Vagina (tissue), 2 donors: ENCODE data around the gene SLC7A14. TPM values are rescaled to one million over a fixed set of nuclear protein-coding genes. Genes with fewer than 3 reads are reported as not detected.

Experiments used
- DNase-seq, 2 donors: peaks; one replicate each; pipeline ENCODE4 v3.0.0-alpha.2; 2017; ENCODE audit errors: extremely low spot score in 2 of 2
- H3K27ac ChIP-seq: fragments of 200-600 bp; sonication (generic); one replicate; pipeline ENCODE4 v1.5.1; 2019
- H3K27me3 ChIP-seq: fragments of 200-600 bp; sonication (generic); one replicate; pipeline ENCODE4 v1.5.1; 2019
- H3K36me3 ChIP-seq, 2 donors: fragments of 200-600 bp; sonication (generic); one replicate each; pipeline ENCODE4 v1.5.1; 2017 to 2019
- H3K4me1 ChIP-seq: fragments of 200-600 bp; sonication (generic); one replicate; pipeline ENCODE4 v1.5.1; 2019
- H3K4me3 ChIP-seq, 2 donors: fragments of 200-600 bp; sonication (generic); 1 replicate in 1 of 2; 2 replicates in 1 of 2; pipeline ENCODE4 v1.5.1; 2016 to 2019
- H3K9me3 ChIP-seq: fragments of 200-600 bp; sonication (generic); one replicate; pipeline ENCODE4 v1.5.1; 2019
- CTCF ChIP-seq, 3 experiments: fragments of 450-650 bp in 2 of 3; fragments of 200-600 bp in 1 of 3; sonication (generic) in 1 of 3; IDR thresholded peaks; one replicate each; pipeline ENCODE4 v1.5.1; 2017 to 2019; ENCODE audit warnings: antibody characterized with exemption in 3 of 3, mild to moderate bottlenecking in 2 of 3, moderate library complexity in 2 of 3
- POLR2A ChIP-seq, 2 donors: fragments of 450-650 bp; IDR thresholded peaks; one replicate each; pipeline ENCODE4 v1.6.1; 2017; ENCODE audit warnings: antibody characterized with exemption in 2 of 2, mild to moderate bottlenecking in 2 of 2, moderate library complexity in 2 of 2
- POLR2AphosphoS5 ChIP-seq, 2 donors: sonication (generic); formaldehyde crosslinking; IDR thresholded peaks; one replicate each; pipeline ENCODE4 v1.9.0; 2017; ENCODE audit warnings: antibody characterized with exemption in 2 of 2, mild to moderate bottlenecking in 2 of 2, low read depth in 1 of 2; ENCODE audit not compliant: insufficient read depth in 1 of 2
- intact Hi-C: fragments of 100-400 bp; cut with DNase I; formaldehyde crosslinking; loops from one replicate; pipeline ENCODE4 v1.15.1; 2023
- total RNA-seq: library from RNA; depleted of rRNA; stranded (reverse); fragments of >200 nt; gene quantifications from one replicate; pipeline ENCODE4 v1.2.3, GENCODE V29; 2016

SLC7A14 gene
- total RNA-seq, 1 donor from 2014 or later: 1.2 TPM

- H3K4me3 ChIP-seq: no peak overlapping the region
- intact Hi-C loops: no loop called here
- H3K9me3 ChIP-seq: no peaks in the 10 kb centered on the region
- DNase-seq: no peak
- no peak overlapping the region for H3K27ac ChIP-seq
- H3K36me3 ChIP-seq: no peaks in the 10 kb centered on the region
- H3K4me1 ChIP-seq: no peaks in the 10 kb centered on the region
- TF ChIP-seq POLR2A (IDR thresholded peaks at IDR 0.05) (no peak), CTCF (IDR thresholded peaks at IDR 0.05) (no peak), POLR2AphosphoS5 (IDR thresholded peaks at IDR 0.05; ENCODE audit: insufficient read depth in 1 of 2, low read depth in 1 of 2) (no peak)
- H3K27me3 ChIP-seq: no peaks in the 10 kb centered on the region
Observed at GRCh38 chr3:170531054-170531453, 54.8 kb downstream of the SLC7A14 start.

GRCh38 chr3:170529912-170530311 lies 56.0 kb downstream of the SLC7A14 start:
- TF ChIP-seq POLR2AphosphoS5 (IDR thresholded peaks at IDR 0.05; ENCODE audit: insufficient read depth in 1 of 2, low read depth in 1 of 2) (no peak), POLR2A (IDR thresholded peaks at IDR 0.05) (no peak), CTCF (IDR thresholded peaks at IDR 0.05) (no peak)
- no peaks in the 10 kb centered on the region for H3K4me1 ChIP-seq
- no peak overlapping the region for H3K4me3 ChIP-seq
- intact Hi-C loops: no loop called here
- H3K9me3 ChIP-seq: no peaks in the 10 kb centered on the region
- H3K27ac ChIP-seq: no peak overlapping the region
- DNase-seq: no peak
- no peaks in the 10 kb centered on the region for H3K36me3 ChIP-seq
- H3K27me3 ChIP-seq: no peaks in the 10 kb centered on the region

GRCh38 chr3:170529346-170529745 lies 56.5 kb downstream of the SLC7A14 start:
- intact Hi-C loops: no loop called here
- Histone ChIP-seq H3K27ac (no peak overlapping the region), H3K4me3 (no peak overlapping the region), H3K9me3 (no peaks in the 10 kb centered on the region), H3K36me3 (no peaks in the 10 kb centered on the region), H3K27me3 (no peaks in the 10 kb centered on the region), H3K4me1 (no peaks in the 10 kb centered on the region)
- TF ChIP-seq POLR2AphosphoS5 (IDR thresholded peaks at IDR 0.05; ENCODE audit: insufficient read depth in 1 of 2, low read depth in 1 of 2): no peak
- DNase-seq: no peak

- H3K4me1 ChIP-seq: no peaks in the 10 kb centered on the region
- TF ChIP-seq CTCF (IDR thresholded peaks at IDR 0.05) (no peak), POLR2A (IDR thresholded peaks at IDR 0.05) (no peak), POLR2AphosphoS5 (IDR thresholded peaks at IDR 0.05; ENCODE audit: insufficient read depth in 1 of 2, low read depth in 1 of 2) (no peak)
- H3K9me3 ChIP-seq: no peaks in the 10 kb centered on the region
- no peak for DNase-seq
- no peak overlapping the region for H3K27ac ChIP-seq
- no peaks in the 10 kb centered on the region for H3K36me3 ChIP-seq
- no peak overlapping the region for H3K4me3 ChIP-seq
- intact Hi-C loops: no loop called here
- H3K27me3 ChIP-seq: no peaks in the 10 kb centered on the region
Observed at GRCh38 chr3:170528726-170529125, 57.1 kb downstream of the SLC7A14 start.

- TF ChIP-seq POLR2AphosphoS5 (IDR thresholded peaks at IDR 0.05; ENCODE audit: insufficient read depth in 1 of 2, low read depth in 1 of 2): no peak
- no peak for TF ChIP-seq CTCF (IDR thresholded peaks at IDR 0.05)
- TF ChIP-seq POLR2A (IDR thresholded peaks at IDR 0.05): no peak
- no peaks in the 10 kb centered on the region for H3K36me3 ChIP-seq
- intact Hi-C loops: no loop called here
Observed at GRCh38 chr3:170524073-170524472, 61.8 kb downstream of the SLC7A14 start.

GRCh38 chr3:170523248-170523647 lies 62.6 kb downstream of the SLC7A14 start:
- no peaks in the 10 kb centered on the region for H3K4me1 ChIP-seq
- TF ChIP-seq POLR2AphosphoS5 (IDR thresholded peaks at IDR 0.05; ENCODE audit: insufficient read depth in 1 of 2, low read depth in 1 of 2) (no peak), POLR2A (IDR thresholded peaks at IDR 0.05) (no peak), CTCF (IDR thresholded peaks at IDR 0.05) (no peak)
- no peak overlapping the region for H3K27ac ChIP-seq
- H3K27me3 ChIP-seq: no peaks in the 10 kb centered on the region
- intact Hi-C loops: no loop called here
- no peak for DNase-seq
- no peaks in the 10 kb centered on the region for H3K36me3 ChIP-seq
- H3K4me3 ChIP-seq: no peak overlapping the region
- H3K9me3 ChIP-seq: no peaks in the 10 kb centered on the region

More at GRCh38 chr3:170524073-170524472, 61.8 kb downstream of the SLC7A14 start:
- H3K27me3 ChIP-seq: no peaks in the 10 kb centered on the region
- no peaks in the 10 kb centered on the region for H3K4me1 ChIP-seq
- no peaks in the 10 kb centered on the region for H3K9me3 ChIP-seq
- H3K27ac ChIP-seq: no peak overlapping the region
- DNase-seq: no peak
- H3K4me3 ChIP-seq: no peak overlapping the region
